HG02798 (cell line): Measurements from ENCODE around the gene HSPA6.
"Not testable (repeated sequence)": the region's sequence is repeated elsewhere in the genome, so short reads cannot be mapped to it uniquely, and the experiment has no call there.

ENCODE experiments used
- ATAC-seq: cut with Tn5 transposase; IDR thresholded peaks from one replicate; pipeline ENCODE4 v1.9.1; 2021; ENCODE audit warnings: mild to moderate bottlenecking; ENCODE audit not compliant: unreplicated experiment, poor library complexity

Gene HSPA6

DNA sequence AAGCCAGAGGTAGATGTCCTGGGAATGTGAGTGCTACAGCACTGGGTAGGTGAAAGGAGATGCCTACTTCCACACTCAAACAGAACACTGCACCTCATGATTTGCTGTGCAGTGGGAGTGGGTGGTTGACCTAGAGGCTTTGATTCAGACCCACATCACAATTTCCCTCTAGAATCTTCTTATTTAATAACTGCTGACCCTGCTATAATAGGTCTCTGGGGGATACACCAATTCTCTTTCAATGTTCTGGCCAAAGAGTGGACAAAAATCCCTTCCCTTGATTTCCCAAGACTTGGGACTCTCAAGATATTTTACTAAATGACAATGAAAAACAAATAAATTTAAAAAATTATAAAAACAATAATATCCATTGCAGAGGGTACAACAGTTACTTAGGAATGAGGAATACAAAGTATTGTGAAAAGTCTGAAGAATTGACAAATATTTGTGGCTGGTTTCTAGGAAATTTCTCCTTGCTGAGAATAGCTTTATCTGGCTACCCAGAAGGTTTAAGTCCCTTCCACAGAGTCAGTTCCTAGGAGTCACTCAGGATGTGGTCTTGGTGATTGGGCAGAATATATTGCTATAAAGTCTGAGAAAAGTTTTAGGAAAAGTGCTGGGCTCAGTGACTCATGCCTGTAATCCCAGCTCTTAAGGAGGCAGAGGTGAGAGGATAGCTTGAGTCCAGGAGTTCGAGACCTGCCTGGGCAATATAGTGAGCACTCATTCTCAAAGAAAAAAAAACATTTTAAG is 21.5 kb upstream of the HSPA6 start:
- no peak for ATAC-seq

DNA sequence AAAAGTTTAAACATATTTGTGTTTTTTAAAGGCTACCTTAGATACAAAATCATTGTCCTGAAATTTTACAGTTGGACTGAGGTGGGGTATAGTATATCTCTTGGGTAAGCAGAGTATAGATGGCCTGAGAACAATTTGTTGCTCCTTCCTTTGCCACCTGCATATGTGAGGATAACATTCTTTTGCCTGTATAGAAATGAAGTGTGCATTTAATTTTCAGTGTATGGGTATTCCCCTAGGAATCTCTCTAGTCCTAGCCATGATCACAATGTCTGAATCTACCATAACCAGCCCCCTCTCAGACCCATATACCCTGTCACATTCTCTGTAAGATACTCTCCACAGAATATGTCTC is 21.0 kb upstream of the HSPA6 start:
- ATAC-seq, result no peak

- no peak for ATAC-seq
These were observed 18.7 kb upstream of the HSPA6 start for GRCh38 chr1:161505686-161506085.

GRCh38 chr1:161506336-161507223 is 17.8 kb upstream of the HSPA6 start:
- no peak for ATAC-seq

DNA sequence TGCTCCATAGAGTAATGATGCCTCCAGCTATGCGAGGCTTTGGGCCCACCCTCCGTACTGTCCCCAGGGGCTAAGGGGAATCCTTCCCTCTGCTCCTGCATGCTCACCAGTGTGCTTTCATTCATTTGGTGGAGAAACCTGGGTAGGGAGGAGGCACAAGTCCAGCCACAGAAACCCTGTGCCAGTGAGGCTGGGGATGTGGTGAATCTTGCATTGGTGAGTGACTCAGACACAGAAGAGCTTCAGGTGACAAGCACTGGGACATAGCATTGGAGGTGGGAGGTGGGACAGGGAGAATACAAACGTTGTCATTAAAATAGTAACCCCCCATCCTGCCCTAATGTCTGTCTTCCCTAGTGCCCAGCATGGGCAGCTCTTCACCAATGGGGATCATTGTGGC is 13.9 kb upstream of the HSPA6 start:
- no peak for ATAC-seq

- ATAC-seq, result no peak
These were observed 13.2 kb upstream of the HSPA6 start for GRCh38 chr1:161511018-161511755.

- ATAC-seq, result no peak
These were observed 12.6 kb upstream of the HSPA6 start for GRCh38 chr1:161511756-161512060.

GRCh38 chr1:161512636-161513447 is 11.5 kb upstream of the HSPA6 start:
- not testable (repeated sequence) for ATAC-seq

- ATAC-seq, result not testable (repeated sequence)
These were observed 10.9 kb upstream of the HSPA6 start for GRCh38 chr1:161513448-161513780.

- ATAC-seq, result not testable (repeated sequence)
These were observed 10.4 kb upstream of the HSPA6 start for GRCh38 chr1:161513953-161514352.

DNA sequence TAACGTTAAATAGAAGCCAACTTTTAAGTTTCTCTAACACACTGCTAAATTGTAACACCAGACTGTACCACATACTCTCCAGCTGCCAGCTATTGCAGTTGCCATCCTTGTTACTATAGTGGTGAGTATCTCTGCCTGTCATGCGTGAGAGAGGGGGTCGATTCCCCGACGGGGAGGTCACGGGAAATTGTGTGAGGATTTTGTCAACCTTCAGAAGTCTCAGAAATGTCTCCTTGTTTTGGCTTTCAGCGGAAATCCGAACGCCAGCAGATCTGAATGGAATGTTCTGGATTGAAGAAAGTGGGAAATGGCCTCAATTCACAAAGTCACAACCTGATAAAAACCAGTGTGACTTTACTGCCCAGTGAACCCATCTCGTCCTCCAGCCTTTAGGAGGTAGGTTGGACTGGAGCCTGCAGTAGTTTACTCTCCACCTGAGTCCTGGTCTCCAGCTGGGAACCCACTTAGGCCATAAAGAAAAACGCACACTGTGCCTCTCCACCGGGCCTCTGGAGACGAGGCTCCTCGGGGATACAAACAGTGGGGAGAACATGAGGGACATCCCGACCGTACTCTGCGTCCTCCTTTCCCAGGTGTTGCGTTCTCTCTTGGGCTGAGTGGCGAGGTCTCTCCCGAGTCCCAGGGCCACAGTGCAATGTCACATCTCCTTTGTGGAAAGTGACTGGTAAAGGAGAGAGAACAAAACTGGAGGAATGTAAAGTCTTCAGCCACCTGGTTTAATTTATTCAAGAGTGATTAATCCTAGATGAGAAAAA is 1.1 kb upstream of the HSPA6 start:
- peak; percentile 12 for ATAC-seq

DNA sequence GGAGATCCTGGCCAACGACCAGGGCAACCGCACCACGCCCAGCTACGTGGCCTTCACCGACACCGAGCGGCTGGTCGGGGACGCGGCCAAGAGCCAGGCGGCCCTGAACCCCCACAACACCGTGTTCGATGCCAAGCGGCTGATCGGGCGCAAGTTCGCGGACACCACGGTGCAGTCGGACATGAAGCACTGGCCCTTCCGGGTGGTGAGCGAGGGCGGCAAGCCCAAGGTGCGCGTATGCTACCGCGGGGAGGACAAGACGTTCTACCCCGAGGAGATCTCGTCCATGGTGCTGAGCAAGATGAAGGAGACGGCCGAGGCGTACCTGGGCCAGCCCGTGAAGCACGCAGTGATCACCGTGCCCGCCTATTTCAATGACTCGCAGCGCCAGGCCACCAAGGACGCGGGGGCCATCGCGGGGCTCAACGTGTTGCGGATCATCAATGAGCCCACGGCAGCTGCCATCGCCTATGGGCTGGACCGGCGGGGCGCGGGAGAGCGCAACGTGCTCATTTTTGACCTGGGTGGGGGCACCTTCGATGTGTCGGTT is 477 bp downstream of the HSPA6 start:
- peak; percentile 25 for ATAC-seq

DNA sequence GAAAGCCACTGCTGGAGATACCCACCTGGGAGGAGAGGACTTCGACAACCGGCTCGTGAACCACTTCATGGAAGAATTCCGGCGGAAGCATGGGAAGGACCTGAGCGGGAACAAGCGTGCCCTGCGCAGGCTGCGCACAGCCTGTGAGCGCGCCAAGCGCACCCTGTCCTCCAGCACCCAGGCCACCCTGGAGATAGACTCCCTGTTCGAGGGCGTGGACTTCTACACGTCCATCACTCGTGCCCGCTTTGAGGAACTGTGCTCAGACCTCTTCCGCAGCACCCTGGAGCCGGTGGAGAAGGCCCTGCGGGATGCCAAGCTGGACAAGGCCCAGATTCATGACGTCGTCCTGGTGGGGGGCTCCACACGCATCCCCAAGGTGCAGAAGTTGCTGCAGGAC is 981 bp downstream of the HSPA6 start:
- ATAC-seq, result not testable (repeated sequence)

DNA sequence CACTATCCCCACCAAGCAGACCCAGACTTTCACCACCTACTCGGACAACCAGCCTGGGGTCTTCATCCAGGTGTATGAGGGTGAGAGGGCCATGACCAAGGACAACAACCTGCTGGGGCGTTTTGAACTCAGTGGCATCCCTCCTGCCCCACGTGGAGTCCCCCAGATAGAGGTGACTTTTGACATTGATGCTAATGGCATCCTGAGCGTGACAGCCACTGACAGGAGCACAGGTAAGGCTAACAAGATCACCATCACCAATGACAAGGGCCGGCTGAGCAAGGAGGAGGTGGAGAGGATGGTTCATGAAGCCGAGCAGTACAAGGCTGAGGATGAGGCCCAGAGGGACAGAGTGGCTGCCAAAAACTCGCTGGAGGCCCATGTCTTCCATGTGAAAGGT is 1.6 kb downstream of the HSPA6 start:
- ATAC-seq, result not testable (repeated sequence)

DNA sequence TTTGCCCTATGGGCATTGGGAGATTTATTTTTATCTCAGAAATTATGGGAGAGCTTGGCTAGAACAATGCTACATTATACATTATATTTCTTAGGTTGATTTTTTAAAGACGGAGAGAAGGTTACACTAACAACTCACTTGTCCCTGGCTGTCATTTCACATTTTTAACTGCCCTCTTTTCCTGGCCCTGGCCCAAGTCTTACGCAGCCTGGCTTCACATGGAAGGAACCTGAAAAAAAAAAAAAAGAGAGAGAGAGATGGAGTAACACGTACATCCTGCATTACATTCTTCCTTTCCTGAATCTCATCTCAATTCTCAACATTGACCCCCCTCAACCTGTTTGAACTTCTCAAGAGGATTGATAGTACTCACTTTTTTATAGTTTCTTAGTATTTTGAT is 4.2 kb downstream of the HSPA6 start:
- ATAC-seq, result not testable (repeated sequence)

- not testable (repeated sequence) for ATAC-seq
These were observed 5.2 kb downstream of the HSPA6 start for GRCh38 chr1:161529463-161530104.

- ATAC-seq, result peak; percentile 35
These were observed 5.8 kb downstream of the HSPA6 start for GRCh38 chr1:161530158-161530557.

DNA sequence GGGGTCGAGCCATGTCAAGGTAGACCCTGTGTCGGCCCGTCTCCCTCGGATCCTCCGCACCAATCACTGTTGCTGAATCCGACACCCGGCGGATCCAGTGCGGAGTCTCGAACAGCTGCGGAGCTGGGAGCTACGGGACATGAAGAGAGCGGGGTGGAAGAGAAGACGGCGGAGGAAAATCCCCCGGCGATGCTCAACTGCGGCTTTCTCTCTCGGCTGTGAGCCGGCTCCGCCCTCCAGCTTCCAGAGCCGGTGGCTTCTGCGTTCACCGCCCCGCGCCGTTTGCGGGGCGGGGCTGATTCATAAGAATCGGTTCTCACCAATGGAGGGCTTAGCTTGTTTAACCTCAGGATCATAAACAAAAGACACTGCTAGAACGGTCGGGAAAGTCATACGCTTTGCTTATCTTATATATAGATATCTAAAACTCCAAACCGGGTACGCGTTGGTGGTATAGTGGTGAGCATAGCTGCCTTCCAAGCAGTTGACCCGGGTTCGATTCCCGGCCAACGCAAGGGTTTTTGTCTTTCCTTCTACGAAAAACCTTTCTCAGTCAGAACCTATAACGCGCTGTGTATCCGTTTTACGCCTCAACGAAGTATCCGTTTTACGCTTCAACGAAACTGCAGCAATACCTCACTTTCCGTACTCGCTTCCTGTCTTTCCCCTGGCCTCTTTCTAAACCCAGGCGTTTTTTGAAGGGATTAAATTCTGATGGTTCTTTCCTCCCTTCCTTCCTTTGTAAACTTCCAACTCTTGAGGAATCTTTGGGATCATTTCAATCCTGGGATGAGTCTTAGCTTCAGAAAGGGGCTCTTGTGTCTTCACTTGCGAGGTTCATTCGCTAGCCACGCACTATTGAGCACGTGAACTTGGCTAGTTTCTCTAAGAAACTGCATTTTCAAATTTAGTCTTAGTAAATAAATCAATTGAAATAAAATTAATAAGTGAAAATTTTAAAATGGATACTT is 6.6 kb downstream of the HSPA6 start:
- ATAC-seq, result peak; percentile 73
